Glutamatergic neuron (in vitro differentiated cells): ENCODE data around the gene BTG4. TPM values are rescaled to one million over a fixed set of nuclear protein-coding genes. Genes with fewer than 3 reads are reported as not detected.

Experiments used
- DNase-seq: peaks from one replicate; pipeline ENCODE4 v3.0.0; 2022
- H3K27ac Mint-ChIP-seq: one replicate; pipeline ENCODE4 v1.8.0; 2020; ENCODE audit warnings: mild to moderate bottlenecking, mixed read lengths, inconsistent platforms; ENCODE audit not compliant: unreplicated experiment
- H3K27me3 Mint-ChIP-seq: one replicate; pipeline ENCODE4 v1.8.0; 2020; ENCODE audit warnings: mild to moderate bottlenecking, moderate library complexity, mixed read lengths, inconsistent platforms; ENCODE audit not compliant: unreplicated experiment
- H3K36me3 Mint-ChIP-seq: one replicate; pipeline ENCODE4 v1.8.0; 2020; ENCODE audit warnings: mild to moderate bottlenecking, mixed read lengths, inconsistent platforms; ENCODE audit not compliant: unreplicated experiment
- H3K4me1 Mint-ChIP-seq: one replicate; pipeline ENCODE4 v1.8.0; 2020; ENCODE audit warnings: mild to moderate bottlenecking, low read depth, mixed read lengths, inconsistent platforms; ENCODE audit not compliant: unreplicated experiment
- H3K4me3 Mint-ChIP-seq: one replicate; pipeline ENCODE4 v1.8.0; 2020; ENCODE audit warnings: mild to moderate bottlenecking, mixed read lengths, inconsistent platforms; ENCODE audit not compliant: unreplicated experiment
- H3K9me3 Mint-ChIP-seq: one replicate; pipeline ENCODE4 v1.8.0; 2020; ENCODE audit warnings: mild to moderate bottlenecking, moderate library complexity, mixed read lengths, inconsistent platforms; ENCODE audit not compliant: unreplicated experiment
- CTCF ChIP-seq: fragments of 200-600 bp; sonication (generic); IDR thresholded peaks from one replicate; pipeline ENCODE4 v1.5.0; 2021; ENCODE audit not compliant: partially characterized antibody, unreplicated experiment
- total RNA-seq: library from RNA; stranded (reverse); fragmentation: NEBNext Ultra II Directional; extraction: Animal tissue kit (Norgen Biotek cat#: 25700); gene quantifications from one replicate; pipeline ENCODE4 v1.2.1, GENCODE V29; 2021; ENCODE audit not compliant: unreplicated experiment

The BTG4 gene
- total RNA-seq, 1 donor from 2014 or later, result not detected

DNA sequence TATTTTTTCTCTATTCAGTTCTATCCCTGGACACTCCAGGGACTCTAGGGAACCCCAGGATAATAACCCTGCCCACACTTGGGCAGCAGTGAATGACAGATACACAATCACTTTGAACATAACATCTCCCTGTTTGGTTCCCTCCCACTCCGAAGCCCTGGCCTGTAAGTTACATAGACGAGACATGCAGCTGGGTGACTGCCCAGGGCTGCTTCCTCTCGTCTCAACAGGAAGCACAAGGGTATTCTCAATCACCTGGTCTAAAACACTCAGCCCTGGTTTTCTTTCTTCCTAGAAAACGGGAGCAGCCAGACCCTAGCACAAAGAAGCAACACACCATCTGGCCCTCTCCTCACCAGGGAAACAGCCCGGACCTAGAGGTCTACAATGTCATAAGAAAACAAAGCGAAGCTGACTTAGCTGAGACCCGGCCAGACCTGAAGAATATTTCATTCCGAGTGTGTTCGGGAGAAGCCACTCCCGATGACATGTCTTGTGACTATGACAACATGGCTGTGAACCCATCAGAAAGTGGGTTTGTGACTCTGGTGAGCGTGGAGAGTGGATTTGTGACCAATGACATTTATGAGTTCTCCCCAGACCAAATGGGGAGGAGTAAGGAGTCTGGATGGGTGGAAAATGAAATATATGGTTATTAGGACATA is 47.7 kb upstream of the BTG4 start:
- Mint-ChIP-seq H3K9me3 (peaks cover 2% of the 10 kb centered on the region), H3K27ac (no peak overlapping the region), H3K36me3 (no peaks in the 10 kb centered on the region), H3K27me3 (no peaks in the 10 kb centered on the region), H3K4me3 (no peak overlapping the region), H3K4me1 (peaks cover 2% of the 10 kb centered on the region)
- no peak for DNase-seq
- no peak for TF ChIP-seq CTCF

DNA sequence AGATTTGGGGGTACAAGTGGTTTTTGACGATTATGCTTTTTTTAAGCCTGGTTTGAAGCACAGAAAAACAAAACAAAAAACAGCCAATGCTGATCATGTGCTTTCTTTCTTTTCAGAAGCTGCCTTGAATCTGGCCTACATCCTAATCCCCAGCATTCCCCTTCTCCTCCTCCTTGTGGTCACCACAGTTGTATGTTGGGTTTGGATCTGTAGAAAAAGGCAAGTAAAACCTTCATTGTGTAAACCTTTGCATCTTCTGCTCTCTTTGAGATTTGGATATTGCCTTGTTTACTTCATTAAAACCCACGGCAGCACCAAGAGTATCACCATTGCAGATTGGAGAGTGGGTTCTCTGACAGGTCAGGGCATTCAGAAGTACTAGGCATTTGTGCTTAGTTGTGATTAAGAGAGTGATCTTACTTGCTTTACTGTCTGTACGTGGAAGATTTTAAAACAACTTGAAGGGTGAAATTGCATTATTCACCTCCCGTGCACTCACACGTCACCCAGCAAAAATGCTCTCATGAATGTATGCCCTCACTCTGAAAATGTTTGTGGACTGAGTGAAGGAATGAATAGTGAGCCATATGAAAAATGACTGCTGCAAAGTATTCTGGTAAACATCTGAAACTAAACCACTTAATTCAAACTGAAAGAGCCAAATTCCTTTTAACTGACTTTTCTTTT is 45.4 kb upstream of the BTG4 start:
- no peak for DNase-seq
- no peak for TF ChIP-seq CTCF
- no peaks in the 10 kb centered on the region for H3K36me3 Mint-ChIP-seq
- no peak overlapping the region for H3K4me3 Mint-ChIP-seq
- peaks cover 2% of the 10 kb centered on the region for H3K4me1 Mint-ChIP-seq
- H3K9me3 Mint-ChIP-seq, result no peaks in the 10 kb centered on the region
- H3K27me3 Mint-ChIP-seq, result no peaks in the 10 kb centered on the region
- no peak overlapping the region for H3K27ac Mint-ChIP-seq

GRCh38 chr11:111555255-111555654 is 43.1 kb upstream of the BTG4 start:
- H3K27me3 Mint-ChIP-seq, result no peaks in the 10 kb centered on the region
- no peaks in the 10 kb centered on the region for H3K9me3 Mint-ChIP-seq
- TF ChIP-seq CTCF, result no peak
- H3K27ac Mint-ChIP-seq, result no peak overlapping the region
- DNase-seq, result no peak
- peaks cover 2% of the 10 kb centered on the region for H3K4me1 Mint-ChIP-seq
- no peak overlapping the region for H3K4me3 Mint-ChIP-seq
- H3K36me3 Mint-ChIP-seq, result no peaks in the 10 kb centered on the region

DNA sequence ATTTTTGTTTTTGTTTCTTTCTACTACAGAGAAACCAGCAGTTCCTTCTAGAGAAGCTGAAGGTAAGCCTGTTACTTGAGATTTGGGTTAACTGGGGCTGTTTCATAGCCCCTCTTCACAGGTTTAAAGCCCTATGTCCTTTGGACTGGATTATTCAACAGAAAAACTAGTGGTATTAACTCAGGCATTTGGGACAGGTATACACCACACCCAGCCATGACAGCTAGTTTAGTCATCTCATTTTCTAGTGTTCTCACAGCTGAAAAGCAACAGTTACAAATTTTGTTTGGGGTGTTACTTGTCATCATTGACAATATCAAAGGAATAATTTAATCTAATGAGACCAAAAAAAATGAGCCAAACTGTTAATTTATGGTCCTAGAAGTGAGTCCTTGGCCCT is 42.3 kb upstream of the BTG4 start:
- Mint-ChIP-seq H3K4me3 (no peak overlapping the region), H3K4me1 (peaks cover 2% of the 10 kb centered on the region), H3K36me3 (no peaks in the 10 kb centered on the region), H3K27ac (no peak overlapping the region), H3K9me3 (no peaks in the 10 kb centered on the region), H3K27me3 (no peaks in the 10 kb centered on the region)
- no peak for TF ChIP-seq CTCF
- no peak for DNase-seq

DNA sequence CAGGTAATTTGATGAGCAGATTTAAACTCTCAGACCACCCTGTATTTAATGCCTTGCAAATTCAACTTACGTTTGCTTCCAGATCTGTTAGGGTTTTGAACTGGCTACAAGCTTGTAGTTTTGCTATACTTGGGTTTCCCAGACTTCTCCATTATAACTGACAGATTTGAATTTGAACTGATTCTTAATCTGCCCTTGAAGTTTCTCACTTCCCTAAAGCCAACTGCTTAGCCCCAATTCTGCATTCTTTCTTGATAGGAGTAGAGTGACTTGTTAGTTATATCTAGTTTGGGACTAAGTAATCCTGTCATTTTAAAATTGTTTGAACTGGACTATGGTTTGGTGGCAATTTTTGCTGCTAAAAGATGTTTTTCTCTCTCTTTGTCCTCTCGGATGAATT is 38.1 kb upstream of the BTG4 start:
- peaks cover 2% of the 10 kb centered on the region for H3K9me3 Mint-ChIP-seq
- peaks cover 11% of the 10 kb centered on the region for H3K4me1 Mint-ChIP-seq
- no peaks in the 10 kb centered on the region for H3K27me3 Mint-ChIP-seq
- H3K27ac Mint-ChIP-seq, result no peak overlapping the region
- no peak for DNase-seq
- no peaks in the 10 kb centered on the region for H3K36me3 Mint-ChIP-seq
- H3K4me3 Mint-ChIP-seq, result no peak overlapping the region
- TF ChIP-seq CTCF, result no peak
